GM21529 (cell line): ENCODE data around the gene HEPN1.
A peak's percentile ranks its signal among the peaks of the same experiment; 100 is the strongest.

Experiments
- ATAC-seq: cut with Tn5 transposase; IDR thresholded peaks from one replicate; pipeline ENCODE4 v1.9.1; 2021; ENCODE audit not compliant: unreplicated experiment

The HEPN1 gene

GRCh38 chr11:124898711-124899110, 20.3 kb upstream of the HEPN1 start:
- ATAC-seq = no peak

DNA sequence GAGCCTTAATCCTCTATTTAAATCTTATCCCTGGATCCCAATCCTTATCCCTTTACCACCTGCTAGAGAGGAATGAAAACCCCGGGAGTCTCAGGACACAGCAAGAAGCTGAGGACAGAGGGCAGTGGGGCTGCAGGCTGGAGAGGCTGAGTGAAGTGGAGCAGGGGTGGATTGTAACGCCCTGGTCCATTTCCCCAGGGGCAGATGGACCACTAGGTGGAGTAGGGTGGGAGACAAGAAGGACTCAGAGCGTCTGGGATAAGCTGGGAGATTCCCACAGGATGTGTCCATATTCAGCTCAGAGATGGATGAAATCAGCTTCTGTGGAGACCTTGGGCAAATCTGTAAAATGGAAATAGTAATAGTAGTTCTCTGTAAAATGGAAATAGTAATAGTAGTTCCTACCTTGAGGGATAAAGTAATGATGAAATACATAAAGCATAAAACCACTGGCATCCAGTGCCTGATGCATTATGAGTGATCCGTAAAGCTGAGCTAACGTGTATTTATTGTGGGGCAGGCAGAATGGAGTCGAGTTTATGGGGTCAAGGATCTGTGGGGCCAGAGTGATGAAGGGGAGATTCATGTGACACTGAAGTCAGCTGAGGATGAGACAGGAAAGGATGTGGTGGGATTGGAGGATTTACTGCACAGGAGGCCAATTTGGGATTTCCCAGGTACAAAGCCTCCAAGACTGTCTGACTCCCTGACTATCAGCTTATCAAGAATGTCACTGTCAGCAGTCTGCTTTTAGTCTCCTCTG, 19.5 kb upstream of the HEPN1 start:
- ATAC-seq = no peak

DNA sequence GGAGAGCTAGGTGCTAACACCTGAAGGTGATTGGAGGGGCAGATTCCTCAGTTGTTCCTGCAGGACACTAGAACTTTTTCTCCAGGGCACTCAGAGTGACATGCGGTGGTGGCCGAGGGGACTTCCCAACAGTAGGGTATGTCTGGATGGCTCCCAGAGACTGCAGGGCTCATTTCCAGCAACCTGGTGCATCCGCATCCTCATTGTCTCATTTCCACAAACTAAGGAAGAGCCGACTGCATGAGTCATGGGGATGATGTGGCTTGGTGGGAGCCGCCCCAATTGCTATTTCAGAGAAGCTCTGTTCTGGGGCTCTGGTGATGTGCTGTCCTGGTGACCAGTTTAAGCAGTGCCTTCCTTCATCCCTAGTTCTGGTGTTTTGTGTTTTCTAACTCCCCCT, 18.6 kb upstream of the HEPN1 start:
- ATAC-seq = no peak

- no peak for ATAC-seq
These were observed 16.4 kb upstream of the HEPN1 start for GRCh38 chr11:124902616-124903015.

DNA sequence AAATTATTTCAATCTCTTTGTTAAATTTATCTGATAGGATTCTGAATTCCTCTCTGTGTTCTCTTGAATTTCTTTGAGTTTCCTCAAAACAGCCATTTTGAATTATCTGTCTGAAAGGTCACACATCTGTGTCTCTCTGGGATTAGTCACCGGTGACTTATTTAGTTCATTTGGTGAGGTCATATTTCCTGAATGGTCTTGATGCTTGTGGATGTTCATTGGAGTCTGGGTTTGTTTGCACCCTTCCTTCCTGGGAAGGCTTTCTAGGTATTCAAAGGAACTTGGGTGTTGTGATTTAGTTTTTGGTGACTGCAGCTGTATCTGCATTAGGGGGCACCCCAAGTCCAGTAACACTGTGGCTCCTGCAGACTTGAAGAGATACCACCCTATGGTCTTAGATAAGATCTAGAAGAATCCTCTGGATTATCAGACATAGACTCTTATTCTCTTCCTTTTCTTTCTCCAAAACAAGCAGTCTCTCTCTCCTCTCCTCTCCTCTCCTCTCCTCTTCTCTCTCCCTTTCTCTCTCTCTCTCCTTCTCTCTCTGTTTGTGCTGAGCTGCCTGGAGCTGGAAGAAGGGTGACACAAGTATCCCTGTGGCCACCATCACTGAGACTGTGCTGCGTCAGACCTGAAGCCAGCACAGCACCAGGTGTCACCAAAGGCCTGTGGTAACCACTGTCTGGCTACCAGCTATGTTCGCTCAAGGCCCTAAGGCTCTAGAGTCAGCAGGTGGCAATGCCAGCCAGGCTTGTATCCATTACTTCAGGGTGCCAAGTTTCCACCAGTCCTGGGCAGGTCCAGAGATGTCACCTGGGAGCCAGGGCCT, 3.3 kb upstream of the HEPN1 start:
- no peak for ATAC-seq

DNA sequence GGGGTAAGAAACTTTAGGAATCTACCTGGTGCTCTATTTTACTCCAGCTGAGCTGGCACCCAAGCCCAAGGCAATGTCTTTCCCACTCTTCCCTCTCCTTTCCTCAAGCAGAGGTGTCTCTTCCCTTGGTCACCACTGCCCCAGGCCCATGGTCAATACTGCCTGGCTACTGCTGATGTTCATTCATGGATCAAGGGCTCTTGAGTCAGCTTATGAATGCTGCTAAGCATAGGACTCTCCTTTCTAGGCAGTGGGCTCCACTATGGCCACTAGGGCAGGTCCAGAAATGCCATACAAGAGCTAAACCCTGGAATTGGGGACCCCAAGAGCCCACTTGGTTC, 2.7 kb upstream of the HEPN1 start:
- no peak for ATAC-seq

- ATAC-seq = no peak
These were observed 1.9 kb upstream of the HEPN1 start for GRCh38 chr11:124917115-124917637.

- no peak for ATAC-seq
These were observed 848 bp downstream of the HEPN1 start for GRCh38 chr11:124919898-124920297.

GRCh38 chr11:124920356-124920755, 1.3 kb downstream of the HEPN1 start:
- ATAC-seq = no peak

DNA sequence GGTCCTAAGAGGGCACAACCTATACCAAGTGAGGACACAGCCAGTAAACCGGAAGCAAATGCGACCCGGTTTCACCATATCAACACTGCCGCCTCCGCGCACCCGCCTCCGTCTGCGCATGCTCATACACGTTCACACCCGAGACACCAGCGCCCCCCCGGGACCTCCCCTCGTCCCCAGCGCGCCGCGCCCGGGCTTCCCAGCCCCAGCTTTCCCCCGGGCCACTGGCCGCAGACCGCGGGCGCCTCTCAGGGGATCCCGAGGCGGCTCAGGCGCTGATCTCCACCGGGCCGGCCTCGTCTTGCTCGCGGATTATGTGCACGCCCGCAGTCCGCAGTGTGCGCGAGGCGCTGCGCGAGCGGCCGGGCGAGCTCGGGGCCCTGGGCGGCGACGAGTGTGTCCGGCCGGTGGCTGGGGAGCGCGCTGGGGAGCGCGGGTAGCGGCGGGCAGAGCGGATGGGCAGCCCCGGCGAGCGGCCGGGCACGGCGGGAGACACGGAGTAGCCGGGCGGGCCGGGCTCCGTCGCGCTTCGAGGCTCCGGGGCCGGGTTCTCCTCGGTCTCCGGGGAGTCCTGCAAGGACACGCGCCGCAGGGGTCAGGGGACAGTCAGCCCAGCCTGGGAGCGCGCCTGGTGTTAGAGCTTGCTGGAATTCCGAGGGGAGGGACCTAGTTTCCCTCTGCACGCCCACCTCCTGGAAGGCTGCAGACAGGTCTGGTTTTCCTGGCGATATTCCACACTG, 2.0 kb downstream of the HEPN1 start:
- peak; percentile 54 for ATAC-seq

DNA sequence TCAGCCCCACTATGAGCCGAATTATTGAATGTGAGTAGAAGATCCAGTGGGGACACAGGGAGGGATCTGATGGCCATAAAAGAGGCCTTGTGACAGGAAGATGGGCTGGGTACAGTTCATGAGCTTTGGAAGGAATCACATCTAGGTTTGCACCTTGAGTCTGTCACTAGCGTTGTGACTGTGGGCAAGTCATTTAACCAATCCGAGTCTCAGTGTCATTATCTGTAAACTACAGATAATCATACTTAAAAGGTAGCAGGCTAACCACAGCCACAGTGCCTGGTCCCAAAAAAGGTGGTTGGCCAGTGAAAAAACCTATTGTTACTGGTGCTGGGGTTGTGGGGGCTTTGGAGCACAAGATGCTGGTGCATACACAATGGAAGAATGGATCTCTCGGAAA, 3.8 kb downstream of the HEPN1 start:
- no peak for ATAC-seq

DNA sequence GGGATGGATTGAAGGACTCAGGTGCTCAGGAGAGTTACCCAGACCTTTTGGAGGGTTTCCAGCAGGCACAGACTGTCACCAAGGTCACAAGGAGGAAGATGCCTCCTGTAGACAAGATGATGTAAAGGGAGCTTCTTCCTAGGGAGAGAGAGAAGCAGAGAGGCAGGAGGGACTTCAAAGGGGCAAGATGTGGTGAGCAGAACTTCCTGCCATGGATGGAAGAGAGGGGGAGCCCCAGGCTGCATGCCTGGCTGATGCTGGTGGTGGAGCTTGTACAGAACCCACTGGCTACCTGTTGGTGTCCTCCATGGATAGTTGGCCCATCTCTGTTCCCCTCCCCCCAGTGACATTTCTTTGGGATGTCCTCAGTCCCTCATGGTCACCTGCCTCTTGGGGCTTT, 4.2 kb downstream of the HEPN1 start:
- ATAC-seq = no peak

DNA sequence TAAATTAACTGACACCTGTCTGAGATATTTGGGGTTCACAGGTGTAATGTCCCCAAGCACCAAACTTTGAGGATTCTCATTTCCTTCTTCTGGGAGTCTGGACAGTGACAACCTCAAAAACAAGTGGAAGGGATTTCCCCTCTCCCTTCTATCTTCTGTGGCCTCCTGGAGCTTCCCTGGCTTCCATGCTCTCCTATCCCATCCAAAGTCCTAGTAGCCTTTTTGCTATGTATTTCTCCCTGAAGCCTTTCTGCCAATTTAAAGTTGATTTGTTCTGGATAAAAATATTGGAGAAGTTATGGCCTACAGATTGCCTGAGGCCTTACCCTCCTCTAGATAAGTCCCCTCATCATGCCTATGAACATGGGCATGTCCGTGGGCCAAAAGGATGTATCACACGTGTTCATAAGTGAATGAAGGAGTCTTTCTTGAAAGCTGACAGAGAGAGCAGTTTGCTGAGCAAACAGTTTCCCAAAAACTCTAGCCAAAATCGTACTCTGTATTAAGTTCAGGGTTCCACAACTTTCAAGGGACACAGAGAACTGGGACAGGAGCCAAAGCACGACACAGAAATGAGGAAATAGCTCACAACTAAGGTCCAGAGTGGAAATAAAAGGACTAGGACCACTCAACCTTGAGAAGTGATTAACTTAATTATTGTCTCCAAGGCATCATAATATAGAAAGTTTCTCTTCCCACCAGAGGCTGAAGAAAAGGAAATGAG, 10.1 kb downstream of the HEPN1 start:
- no peak for ATAC-seq

- peak; percentile 98 for ATAC-seq
These were observed 11.7 kb downstream of the HEPN1 start for GRCh38 chr11:124930799-124931198.

GRCh38 chr11:124934862-124935547, 16.0 kb downstream of the HEPN1 start:
- ATAC-seq = no peak

DNA sequence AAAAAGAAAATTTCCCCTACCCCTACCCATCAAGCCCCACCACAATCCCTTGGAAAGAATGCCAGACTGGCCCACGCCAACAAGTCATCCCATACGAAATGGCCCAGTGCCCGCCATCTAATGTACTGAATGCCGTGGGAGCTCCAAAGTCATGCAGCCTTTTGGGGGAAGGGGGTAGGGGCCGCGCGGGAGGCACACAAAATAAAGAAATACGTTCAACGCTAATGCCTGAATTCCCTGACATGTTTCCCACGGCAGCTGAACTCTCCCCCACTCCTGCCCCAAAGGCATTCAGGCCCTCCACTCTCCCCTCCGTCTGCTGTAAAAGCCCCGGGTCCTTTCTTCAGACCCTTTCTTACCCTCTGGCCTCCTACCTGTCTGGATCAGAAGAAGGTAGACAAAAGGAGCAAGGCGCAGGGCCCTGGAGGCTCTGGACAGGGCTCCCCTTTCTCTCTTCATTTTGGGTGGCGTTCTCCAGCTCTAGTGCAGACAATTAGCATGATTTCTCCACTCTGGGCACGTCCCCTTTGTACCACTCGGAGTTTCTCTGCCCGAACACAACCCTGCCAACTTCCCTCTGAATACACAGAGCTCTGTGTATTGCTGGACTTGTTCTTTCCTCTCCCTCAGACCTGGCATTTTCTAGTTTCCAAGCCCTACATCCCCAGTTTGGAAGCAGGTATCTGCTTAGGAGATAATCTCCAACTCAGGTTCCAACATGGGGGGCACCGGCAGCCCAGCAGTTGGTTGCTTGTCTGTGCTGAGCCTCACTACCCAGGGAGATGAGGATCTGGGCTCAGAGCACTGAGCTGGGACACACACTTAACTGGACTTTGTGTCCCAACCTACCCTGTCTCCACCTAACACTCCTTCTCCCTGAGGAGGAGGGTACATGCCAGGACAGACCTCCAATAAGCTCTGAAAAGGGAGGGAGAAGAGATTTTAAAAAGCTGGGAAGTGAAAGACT, 16.8 kb downstream of the HEPN1 start, which contains the start of gene HEPACAM:
Gene HEPACAM (minus strand): TSS at position 500 of the 967 bp plus-strand sequence. CDS start 41 bp downstream, at position 459.
- ATAC-seq = no peak

DNA sequence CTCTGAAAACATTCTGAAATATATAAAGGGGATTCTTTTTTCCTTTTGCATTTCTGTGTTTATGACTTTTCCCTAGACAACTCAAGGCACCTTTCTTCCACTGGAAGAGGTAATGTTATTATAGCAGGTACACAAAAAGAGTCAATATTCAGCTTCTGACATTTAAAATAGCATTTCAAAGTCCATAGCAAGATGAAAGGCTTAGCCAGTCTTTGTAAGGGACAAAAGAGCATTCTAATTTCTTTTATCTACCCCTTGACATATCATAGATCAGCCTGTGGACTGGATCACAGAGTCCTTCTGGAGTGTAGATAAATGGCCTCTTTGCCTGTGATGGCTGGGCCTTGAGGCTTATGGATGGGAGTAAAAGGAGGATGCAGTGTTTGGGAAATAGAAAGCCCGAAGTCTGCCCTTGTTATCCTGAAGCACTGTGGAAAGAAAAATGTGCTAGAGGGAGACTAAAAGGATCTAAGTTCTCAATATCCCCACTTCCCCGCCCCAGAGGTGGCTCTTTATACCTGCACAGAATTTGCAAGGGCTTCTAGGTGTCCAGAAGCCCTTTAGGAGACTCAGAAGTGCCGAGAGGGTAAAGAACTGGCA, 18.4 kb downstream of the HEPN1 start:
- no peak for ATAC-seq

- no peak for ATAC-seq
These were observed 19.2 kb downstream of the HEPN1 start for GRCh38 chr11:124938206-124938765.
